HG02885 (cell line): Measurements from ENCODE around the gene METAP1D.
"Not testable (repeated sequence)": the region's sequence is repeated elsewhere in the genome, so short reads cannot be mapped to it uniquely, and the experiment has no call there.

Experiments
- ATAC-seq: cut with Tn5 transposase; IDR thresholded peaks from one replicate; pipeline ENCODE4 v1.9.1; 2021; ENCODE audit warnings: mild to moderate bottlenecking; ENCODE audit not compliant: unreplicated experiment, poor library complexity

The METAP1D gene

DNA sequence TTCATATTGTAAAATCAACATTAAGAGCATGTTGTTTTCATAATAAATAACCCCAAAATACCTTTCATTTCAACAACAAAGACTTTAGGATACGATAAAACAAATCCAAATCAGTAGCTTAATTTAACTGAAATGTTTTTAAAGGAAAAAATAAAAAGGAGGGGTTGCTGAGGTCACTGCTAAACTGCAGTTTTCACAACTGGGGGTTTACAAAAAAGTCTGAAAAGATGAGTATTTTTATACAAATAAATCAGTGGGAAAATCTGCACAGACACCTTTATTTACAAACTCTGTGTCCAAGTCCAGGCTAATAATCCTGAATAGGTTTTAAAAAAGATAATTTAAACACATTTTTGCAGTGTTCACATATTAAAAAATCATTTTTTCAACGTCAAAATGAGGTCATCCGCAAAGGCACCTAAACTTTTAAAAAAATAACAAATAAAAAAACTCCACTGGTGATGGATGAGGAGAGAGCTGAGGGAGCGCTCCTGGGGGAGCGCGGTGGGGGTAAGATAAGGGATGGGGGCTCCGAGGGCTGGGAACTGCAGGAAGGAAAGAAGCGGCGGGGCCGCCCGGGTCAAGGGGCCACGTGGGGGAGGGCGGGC lies 99.8 kb downstream of the METAP1D start:
- no peak for ATAC-seq

DNA sequence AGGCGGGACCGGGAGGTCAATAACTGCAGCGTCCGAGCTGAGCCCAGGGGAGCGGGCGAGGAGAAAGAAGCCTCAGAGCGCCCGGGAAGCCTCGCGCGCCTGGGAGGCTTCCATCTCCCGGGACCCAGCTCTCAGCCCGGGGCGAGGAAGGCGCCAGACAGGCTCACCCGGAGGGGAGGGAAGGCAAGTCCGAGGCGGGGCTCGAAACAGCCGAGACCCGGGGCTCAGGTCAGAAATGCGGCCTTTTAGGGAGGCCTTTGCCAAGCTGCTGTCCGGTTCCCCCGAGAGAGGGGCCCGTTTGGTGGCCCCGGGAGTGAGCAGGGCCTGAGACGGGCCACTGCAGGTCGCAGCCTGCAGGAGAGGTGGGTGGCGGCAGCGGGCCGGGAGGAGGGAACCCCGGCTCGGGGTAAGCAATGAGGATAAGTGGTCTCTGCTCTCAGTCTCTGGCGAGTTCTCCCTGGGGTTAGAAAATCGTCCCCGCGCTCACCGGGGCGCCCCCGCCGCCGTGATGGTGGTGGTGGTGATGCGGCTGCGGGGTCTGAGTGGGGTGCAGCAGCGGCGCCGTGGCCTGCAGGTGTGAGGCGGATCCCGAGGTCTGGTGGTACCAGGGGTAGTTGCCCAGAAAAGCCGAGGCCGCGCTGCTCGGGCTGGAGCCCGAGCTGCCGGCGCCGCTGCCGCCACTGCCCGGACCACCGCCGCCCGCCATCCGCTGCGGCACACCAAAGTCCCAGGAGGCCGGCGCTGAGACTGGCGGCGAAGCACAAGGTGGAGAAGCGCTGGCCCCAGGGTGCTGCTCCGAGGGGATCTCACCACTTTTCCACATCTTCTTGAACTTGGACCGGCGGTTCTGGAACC lies 100.6 kb downstream of the METAP1D start:
- ATAC-seq, result no peak

- ATAC-seq, result no peak
Measured at GRCh38 chr2:172100935-172101820, 101.4 kb downstream of the METAP1D start.

DNA sequence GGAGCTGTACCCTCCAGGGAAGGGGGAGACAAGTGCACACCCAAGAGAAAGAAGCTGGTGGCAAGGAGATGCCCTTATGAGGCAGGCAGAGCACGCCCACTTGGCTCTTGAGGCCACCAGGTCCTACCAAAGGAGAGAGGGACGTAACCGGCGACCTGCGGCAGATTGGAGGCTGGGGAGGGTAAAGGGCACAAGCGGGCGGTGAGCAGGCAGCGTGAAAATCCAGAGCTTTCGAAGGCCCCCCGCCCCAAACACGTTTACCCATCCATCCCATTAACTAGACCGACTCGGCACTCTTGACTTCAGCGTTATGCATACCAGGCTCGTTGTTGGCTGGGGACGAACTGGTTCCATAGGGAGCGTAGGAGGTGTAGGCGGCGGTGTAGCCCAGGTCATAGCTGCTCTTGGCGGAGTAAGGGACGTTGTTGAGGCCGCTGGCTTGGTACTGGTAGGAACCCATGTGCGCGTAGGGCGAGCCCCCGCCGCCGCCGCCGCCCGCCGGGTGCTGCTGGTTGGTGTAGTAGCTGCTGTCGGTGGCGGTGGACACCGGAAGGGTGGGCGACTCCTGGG lies 102.2 kb downstream of the METAP1D start:
- ATAC-seq, result no peak

- peak; percentile 78 for ATAC-seq
Measured at GRCh38 chr2:172102391-172103359, 102.9 kb downstream of the METAP1D start, which contains the start of gene DLX2. TSS of gene DLX2 (minus strand) at chr2:172102900. CDS start at chr2:172102538, 362 bp downstream.

DNA sequence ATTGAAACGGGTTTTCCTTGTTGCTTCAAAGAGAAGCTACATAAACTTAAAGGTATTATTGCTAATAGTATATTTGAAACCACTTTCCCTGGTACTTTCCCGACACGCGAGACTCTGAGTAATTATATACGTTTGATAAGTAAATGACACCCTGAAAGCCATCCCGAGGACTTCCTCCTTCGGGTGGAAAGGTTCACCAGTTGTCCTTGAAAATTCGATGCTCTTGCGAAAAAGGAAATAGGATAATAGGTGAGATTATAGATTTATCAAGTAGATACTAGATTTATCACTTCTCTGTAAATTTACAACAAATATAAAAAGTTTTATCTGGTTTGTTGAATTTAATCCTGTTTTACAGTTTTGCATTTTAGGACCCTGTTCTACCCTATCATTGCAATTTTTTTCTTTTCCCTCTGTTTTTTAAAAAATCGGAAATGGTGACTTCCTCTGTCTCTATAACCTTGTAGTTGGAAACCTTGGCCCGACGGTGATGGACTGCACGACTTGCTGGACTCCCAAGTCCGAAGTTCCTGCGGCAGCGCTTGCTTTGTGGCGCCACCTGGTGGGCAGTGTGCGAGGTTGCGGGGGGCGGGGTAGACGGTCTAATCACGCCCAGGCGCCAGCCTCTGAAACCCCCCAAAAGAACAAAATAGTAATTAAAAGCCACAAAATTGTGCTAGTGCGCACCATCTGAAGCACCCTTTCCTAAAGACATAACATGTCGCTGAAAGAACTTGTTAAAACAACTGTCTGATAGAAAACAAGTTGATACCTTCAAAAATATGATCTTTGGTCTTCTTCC lies 103.9 kb downstream of the METAP1D start:
- ATAC-seq, result no peak

DNA sequence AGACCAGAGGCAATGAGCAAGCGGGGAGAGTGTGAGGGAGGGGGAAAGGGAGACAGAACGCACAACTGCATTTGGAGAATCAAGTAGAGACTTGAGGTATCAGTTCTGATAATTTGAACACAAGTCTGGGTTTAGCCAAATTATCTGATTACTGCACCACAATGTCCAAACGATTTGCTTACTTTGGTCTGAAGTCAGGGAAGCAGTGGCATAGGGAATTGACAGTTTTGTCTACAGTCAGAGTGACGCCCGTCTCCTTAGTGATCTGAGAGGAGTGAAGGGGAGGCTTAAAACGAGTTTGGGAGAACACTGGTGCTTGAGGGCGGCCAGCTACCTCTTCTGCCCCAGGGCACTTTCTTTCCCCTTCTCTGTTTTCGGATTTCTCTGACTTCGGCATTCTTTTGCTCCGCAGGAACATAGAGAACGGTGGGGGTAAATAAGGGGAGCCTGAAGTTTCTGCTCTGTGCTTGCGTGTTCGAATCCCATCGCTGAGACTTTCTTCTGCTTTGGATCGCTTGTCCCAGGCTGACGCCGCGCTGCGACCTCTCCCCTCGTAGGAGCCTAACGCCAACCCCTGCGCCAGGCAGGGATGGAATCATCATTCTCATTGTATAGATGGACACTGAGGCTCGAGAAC lies 105.8 kb downstream of the METAP1D start:
- ATAC-seq, result no peak

DNA sequence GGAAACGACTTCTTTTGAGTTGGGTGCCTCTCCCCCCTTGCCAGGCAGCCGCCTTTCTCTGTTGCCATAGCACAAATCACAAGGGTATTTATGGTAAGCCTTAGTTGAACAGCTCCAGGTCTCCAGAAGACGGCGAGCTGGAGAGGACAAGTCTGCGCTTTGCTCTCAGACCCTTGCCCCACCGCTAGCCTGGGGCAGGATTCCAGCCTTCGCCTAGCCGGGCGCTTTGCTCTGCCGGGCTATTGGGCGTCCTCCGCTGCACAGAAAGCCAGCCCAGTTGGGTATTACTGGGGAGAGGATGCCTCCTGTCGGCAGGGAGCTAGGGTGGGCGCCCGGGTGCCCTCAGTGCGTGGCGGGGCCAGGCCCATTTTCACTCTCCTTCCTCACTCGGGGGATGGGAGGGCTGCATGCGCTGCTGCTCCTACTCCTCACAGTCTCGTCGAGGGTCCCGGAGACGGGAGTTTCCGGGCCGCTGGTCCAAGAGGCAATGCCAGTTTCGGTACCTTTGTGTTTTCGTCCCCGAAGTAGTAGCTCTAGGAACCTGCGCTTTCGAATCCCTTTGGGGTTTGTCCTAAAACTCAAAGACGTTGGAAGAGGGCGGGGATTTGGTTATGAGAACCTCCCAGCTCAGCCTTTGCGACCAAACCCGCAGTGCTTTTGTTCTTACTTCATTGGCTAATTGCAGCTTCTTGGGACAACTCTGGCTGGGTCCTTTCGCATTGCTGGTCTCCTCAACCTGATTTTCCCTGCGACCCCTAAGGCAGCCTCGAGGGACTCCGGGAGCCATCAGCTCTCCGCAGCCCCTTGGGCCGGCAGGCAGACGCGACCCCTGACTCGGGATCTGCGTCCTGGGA lies 106.6 kb downstream of the METAP1D start:
- ATAC-seq, result no peak

DNA sequence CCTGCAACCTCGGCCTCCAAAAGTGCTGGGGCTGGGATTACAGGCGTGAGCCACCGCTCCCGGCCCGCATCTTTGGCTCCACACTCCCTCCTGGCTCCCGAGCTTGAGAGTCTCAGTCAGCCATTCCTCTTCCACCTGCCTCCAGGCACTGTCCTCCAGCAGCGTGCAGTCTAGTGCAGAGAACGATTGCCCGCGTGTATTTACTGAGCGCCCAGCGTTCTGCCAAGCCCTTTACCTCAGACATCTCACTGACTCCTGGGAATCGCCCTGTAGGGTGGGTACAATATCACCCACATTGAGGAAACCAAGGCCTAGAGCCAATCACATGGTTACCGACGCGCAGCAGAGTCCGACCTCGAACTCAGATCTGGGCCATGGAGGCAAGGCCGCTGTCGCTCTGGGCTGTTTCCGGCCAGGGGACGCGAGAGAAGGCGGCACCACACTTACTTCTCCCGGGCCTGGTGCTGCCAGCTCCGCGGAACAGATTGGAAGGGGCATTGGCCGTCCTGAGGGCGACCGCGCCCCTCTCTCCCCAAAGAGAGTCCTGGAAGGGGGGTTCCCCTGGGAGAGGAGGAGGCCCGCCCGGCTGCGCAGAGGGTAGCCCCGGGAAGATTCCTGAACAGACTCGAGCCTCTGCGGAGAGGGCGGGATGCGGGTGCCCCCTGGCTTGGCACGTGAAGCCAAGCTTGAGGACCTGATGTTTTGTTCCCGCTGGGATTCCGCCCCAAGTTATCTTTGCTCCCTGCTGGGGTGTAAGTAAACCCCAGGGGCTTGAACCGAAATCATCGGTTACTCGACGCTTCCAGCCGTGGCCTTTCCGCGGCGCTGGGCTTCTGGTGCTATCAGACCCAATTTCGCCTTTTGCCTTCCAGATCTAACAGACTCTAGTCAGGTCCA lies 108.2 kb downstream of the METAP1D start:
- no peak for ATAC-seq

DNA sequence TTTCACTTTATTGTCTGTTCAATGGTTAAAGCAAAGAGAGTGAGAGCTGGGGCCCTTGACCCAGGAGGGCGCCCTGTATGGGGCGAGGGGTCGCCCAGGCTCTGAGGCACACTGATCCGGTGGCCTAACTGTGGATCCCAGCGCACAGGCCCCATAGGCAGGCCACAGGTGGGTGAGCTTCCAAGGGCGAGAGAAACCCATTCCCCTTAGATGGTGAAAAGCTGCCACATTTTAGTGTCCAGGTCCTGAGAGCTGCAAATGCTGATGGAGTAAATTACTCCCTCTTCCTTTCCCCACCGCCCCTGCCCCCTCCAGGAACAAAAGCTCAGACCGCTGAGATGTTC lies 108.8 kb downstream of the METAP1D start:
- ATAC-seq, result no peak

- no peak for ATAC-seq
Measured at GRCh38 chr2:172109256-172109987, 109.7 kb downstream of the METAP1D start.

DNA sequence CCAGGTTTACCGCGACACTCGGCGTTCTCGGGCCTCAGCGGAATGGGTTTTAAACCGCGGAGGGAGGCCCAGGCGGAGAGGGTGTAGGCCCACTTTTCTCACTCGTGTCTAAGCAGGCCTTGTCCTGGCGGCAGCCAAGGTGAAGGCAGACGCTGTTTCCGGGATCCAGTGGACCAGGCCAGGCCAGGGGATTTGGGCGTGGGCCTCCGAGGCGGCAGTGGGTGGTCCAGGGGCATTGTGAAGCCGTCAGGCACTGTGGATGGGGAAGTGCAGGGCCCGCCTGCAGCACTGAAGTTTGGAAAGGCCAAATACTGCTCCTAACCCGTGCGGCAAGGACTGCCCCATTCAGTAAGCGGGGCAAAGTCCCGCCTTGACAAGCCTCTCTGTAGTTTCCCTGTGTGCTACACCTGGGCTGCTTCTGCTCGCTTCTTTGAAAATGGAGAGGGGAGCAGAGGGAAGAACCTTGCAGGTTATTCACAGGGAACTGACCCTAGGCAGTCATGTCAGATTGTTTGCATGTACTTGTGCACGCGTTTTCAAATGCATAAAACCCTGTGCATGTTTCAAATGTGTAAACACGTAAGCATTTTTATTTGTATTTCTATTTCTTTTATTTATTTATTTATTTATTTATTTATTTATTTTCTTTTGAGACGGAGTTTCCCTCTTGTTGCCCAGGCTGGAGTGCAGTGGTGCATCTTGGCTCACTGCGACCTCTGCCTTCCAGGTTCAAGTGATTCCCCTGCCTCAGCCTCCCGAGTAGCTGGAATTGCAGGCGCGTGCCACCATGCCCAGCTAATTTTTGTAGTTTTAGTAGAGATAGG lies 110.4 kb downstream of the METAP1D start:
- no peak for ATAC-seq

- no peak for ATAC-seq
Measured at GRCh38 chr2:172113617-172114016, 113.9 kb downstream of the METAP1D start.

DNA sequence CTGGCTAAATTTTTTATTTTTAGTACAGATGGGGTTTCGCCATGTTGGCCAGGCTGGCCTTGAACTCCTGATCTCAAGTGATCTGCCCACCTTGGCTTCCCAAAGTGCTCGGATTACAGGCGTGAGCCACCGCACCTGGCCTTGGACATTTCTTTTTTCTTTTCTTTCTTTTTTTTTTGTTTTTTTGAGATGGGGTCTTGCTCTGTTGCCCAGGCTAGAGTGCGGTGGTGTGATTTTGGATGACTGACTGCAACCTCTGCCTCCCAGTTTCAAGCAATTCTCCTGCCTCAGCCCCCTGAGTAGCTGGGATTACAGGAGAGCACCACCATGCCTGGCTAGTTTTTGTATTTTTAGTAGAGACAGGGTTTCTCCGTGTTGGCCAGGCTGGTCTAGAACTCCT lies 114.4 kb downstream of the METAP1D start:
- not testable (repeated sequence) for ATAC-seq

GRCh38 chr2:172114579-172114978 lies 114.8 kb downstream of the METAP1D start:
- no peak for ATAC-seq
